GM12874 (cell line): ENCODE results near the gene RYR2.

ENCODE experiments used
- TF ChIP-seq, protein P1 (sequence below): IDR thresholded peaks from 2 replicates; pipeline ENCODE4 v1.5.1; 2011; ENCODE audit warnings: low read depth, mild to moderate bottlenecking, control low read depth, low read length, moderate library complexity; ENCODE audit not compliant: insufficient read depth

Gene RYR2

DNA sequence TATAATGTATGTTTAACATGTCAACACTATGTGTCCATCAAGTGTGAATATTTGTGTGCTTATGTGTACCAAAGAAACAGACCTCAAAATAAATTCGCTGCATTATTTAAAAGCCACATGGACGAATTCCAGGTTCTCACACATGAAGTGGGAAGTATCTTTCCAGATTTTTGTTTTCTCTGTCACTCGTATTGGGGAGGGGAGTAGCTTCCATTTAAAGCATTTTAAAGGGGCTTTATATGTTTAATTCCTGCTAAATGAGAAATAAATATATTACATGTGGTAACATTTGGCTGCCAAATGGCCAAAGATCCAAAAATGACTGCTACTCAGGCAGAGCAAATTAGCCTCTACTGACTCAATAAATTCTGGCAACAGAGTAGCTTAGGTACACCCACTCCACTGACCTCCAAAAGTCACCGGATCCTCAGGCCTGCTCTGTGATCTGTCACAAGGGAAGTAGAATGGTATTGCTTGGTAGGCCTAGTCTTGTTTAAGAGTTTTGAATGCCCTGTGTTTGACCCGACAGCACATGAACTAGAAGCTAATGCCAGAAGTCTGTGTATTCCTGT lies 670.7 kb downstream of the RYR2 start:
- TF ChIP-seq, protein P1, sequence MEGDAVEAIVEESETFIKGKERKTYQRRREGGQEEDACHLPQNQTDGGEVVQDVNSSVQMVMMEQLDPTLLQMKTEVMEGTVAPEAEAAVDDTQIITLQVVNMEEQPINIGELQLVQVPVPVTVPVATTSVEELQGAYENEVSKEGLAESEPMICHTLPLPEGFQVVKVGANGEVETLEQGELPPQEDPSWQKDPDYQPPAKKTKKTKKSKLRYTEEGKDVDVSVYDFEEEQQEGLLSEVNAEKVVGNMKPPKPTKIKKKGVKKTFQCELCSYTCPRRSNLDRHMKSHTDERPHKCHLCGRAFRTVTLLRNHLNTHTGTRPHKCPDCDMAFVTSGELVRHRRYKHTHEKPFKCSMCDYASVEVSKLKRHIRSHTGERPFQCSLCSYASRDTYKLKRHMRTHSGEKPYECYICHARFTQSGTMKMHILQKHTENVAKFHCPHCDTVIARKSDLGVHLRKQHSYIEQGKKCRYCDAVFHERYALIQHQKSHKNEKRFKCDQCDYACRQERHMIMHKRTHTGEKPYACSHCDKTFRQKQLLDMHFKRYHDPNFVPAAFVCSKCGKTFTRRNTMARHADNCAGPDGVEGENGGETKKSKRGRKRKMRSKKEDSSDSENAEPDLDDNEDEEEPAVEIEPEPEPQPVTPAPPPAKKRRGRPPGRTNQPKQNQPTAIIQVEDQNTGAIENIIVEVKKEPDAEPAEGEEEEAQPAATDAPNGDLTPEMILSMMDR: no peak

DNA sequence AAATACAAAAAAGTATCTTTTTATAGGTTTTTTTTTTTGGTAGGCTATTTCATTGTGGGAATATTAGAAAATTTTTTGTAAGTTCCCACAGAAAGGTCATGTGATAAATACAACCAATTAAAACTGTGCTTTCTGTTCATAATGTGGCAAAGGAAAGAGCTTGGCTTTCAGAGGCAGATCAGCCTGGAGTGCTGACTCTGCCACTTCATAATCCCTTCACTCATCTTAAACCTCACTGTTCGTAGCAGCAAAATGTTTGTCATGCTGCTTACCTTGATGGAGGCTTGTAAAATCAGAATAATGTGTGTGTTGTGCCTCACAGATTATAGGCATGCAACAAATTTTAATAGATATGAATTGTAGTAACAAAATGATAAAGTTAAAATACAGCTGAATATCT lies 671.9 kb downstream of the RYR2 start:
- TF ChIP-seq, protein P1: no peak

DNA sequence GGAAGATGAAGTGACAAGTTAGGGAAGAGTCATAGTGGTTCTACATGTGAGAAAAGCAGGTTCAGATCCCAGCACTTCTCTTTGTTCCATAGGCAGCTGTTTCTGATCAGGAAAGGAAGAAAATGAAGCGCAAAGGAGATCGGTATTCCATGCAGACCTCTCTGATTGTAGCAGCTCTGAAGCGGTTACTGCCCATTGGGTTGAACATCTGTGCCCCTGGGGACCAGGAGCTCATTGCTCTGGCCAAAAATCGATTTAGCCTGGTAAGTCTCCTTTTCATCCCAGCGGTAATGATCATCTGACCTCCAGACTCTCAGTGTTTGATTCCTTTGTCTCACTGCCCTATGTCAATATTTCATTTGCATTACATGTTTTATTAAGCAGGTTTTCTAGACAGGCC lies 675.1 kb downstream of the RYR2 start:
- TF ChIP-seq, protein P1: no peak

DNA sequence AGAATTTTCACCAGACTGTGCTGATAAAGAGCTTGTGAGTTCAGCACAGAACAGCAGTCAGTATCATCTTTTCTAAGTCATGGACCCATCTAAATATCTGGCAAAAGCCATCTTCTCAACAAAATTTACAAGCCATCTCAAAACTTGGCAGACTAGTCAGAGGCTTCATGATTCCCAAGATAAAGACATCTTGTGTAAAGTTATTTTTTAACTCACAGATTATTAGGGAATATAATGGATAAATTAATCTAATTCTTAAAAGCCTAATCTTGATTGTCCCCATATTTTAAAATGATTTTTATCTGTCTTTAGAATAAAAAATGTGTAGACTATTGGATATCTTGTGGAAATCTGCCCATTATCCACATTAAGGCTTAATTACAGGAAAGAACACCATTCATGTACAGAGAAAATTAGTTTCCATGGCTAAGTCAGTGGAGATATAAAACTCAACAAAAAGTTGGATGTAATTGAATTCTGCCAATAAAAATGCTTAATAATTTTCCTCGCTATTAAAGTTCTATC lies 688.9 kb downstream of the RYR2 start:
- TF ChIP-seq, protein P1: no peak

DNA sequence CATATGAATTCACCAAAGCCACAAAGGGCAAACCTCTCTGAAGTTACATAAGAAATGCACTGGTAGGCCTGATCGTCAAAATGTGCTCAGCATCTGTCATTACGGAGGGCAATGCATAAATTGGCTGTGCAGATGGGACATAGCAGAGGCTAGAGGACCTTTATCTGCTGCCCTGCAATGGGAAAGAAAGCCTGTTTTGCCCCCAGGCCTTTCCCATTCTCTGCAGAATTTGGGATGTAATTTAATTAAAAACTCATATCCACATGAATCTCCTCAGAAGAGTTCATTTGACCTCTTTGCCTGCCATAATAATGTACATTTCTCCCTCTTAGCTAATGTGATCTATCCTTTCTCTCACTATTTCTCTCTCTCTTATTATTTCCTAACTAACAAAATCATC lies 690.7 kb downstream of the RYR2 start:
- TF ChIP-seq, protein P1: no peak

DNA sequence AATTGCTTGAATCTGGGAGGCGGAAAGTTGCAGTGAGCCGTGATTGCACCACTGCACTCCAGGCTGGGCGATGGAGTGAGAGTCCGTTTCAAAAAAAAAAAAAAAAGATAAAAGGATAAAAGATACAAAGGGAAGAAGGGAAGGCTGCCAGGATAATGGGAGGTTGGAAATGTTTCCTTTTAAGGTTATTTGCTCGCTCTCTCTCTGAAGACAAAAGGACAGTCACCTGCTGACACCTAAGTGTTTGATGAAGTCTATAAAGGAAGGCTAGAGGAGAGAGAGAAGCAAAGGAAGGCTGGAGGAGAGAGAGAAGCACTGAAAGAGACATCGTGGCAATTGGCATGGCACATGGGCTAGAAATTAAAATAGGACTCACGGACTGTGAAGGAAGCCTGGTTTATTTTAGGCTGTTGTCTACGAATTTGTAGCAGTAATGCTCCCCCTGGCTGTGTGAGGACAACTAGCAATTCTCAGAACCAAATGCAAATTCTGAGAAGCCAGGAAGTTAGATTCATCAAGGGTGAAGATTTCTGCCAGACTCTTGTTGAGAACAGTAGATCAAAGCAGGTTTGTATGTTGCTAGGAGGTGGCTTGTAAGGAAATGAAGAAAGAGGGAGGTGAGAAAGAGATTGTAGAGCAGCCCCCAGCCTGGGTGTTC lies 694.5 kb downstream of the RYR2 start:
- TF ChIP-seq, protein P1: peak; percentile 15; the same call in 1 of the 2 replicates

DNA sequence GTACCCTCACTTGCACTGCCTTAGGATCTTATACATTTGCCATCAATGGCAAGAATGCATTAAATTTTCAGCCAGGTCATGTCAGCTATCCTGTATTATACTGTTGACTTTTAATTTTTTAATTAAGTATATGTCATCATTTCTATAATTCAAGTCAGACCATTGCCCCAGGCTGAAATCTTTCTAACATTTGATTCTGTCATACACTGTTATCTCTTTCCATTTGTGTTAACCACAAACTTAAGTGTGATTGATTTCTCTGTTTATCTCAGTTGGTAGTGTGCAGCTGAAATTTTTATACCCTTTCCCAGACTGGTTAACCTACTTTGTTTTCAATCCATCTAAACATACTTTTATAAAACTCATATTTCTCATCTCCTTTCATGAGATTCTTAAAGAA lies 695.5 kb downstream of the RYR2 start:
- TF ChIP-seq, protein P1: no peak
